ENCODE results near the gene SLC49A3.

- TF ChIP-seq CTCF (IDR thresholded peaks at IDR 0.05): no peak
- TF ChIP-seq POLR2A (IDR thresholded peaks at IDR 0.05): no peak
Measured at GRCh38 chr4:646460-646859, 42.5 kb downstream of the SLC49A3 start.

Measured in stomach (tissue), 4 donors.